ENCODE data around the gene STON1. TPM values are rescaled to one million over a fixed set of nuclear protein-coding genes. Genes with fewer than 3 reads are reported as not detected.
"Not testable (repeated sequence)": the region's sequence is repeated elsewhere in the genome, so short reads cannot be mapped to it uniquely, and the experiment has no call there.

STON1 gene
- total RNA-seq, 1 donor from 2014 or later: 1.8 TPM

GRCh38 chr2:48600917-48601316 is 71.0 kb downstream of the STON1 start:
- intact Hi-C loops (cut with micrococcal nuclease): no loop called here
- no peaks in the 10 kb centered on the region for H3K4me1 Mint-ChIP-seq
- ATAC-seq (ENCODE audit: low read depth) (no peak), DNase-seq (no peak)
- CTCF ChIA-PET: no interaction called here
- no peak overlapping the region for H3K27ac Mint-ChIP-seq
- no peaks in the 10 kb centered on the region for H3K9me3 Mint-ChIP-seq
- TF ChIP-seq, protein P1, sequence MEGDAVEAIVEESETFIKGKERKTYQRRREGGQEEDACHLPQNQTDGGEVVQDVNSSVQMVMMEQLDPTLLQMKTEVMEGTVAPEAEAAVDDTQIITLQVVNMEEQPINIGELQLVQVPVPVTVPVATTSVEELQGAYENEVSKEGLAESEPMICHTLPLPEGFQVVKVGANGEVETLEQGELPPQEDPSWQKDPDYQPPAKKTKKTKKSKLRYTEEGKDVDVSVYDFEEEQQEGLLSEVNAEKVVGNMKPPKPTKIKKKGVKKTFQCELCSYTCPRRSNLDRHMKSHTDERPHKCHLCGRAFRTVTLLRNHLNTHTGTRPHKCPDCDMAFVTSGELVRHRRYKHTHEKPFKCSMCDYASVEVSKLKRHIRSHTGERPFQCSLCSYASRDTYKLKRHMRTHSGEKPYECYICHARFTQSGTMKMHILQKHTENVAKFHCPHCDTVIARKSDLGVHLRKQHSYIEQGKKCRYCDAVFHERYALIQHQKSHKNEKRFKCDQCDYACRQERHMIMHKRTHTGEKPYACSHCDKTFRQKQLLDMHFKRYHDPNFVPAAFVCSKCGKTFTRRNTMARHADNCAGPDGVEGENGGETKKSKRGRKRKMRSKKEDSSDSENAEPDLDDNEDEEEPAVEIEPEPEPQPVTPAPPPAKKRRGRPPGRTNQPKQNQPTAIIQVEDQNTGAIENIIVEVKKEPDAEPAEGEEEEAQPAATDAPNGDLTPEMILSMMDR (IDR thresholded peaks at IDR 0.05): no peak
- POLR2A ChIA-PET: no interaction called here
- no peak overlapping the region for H3K4me3 Mint-ChIP-seq
- H3K27me3 Mint-ChIP-seq: peaks cover 5% of the 10 kb centered on the region
- no peaks in the 10 kb centered on the region for H3K36me3 Mint-ChIP-seq (ENCODE audit: low read depth)

DNA sequence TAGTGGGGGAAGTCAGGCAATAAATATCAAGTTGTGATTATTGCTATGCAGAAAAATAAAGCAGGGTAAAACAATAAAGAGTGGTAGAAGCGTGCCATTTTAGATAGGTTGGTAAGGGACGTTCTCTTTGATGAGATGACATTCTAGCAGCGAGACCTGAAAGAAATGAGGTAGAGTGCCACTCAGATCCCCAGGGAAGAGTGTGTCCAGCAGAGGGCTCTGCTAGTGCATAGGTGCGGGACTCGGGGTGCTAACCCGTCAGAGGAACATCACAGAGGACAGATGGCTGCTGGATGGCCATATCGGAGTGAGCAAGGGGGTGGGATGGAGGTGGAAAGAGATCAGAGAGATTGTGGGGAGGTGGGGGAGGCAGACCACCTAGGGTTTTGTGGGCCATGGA is 71.4 kb downstream of the STON1 start:
- H3K27ac Mint-ChIP-seq: no peak overlapping the region
- H3K9me3 Mint-ChIP-seq: no peaks in the 10 kb centered on the region
- no peaks in the 10 kb centered on the region for H3K4me1 Mint-ChIP-seq
- no peak for ATAC-seq (ENCODE audit: low read depth)
- no peak overlapping the region for H3K4me3 Mint-ChIP-seq
- ChIA-PET POLR2A (no interaction called here), CTCF (no interaction called here)
- no peak for DNase-seq
- TF ChIP-seq, protein P1 (IDR thresholded peaks at IDR 0.05): no peak
- no peaks in the 10 kb centered on the region for H3K36me3 Mint-ChIP-seq (ENCODE audit: low read depth)
- peaks cover 5% of the 10 kb centered on the region for H3K27me3 Mint-ChIP-seq
- intact Hi-C loops (cut with micrococcal nuclease): no loop called here

DNA sequence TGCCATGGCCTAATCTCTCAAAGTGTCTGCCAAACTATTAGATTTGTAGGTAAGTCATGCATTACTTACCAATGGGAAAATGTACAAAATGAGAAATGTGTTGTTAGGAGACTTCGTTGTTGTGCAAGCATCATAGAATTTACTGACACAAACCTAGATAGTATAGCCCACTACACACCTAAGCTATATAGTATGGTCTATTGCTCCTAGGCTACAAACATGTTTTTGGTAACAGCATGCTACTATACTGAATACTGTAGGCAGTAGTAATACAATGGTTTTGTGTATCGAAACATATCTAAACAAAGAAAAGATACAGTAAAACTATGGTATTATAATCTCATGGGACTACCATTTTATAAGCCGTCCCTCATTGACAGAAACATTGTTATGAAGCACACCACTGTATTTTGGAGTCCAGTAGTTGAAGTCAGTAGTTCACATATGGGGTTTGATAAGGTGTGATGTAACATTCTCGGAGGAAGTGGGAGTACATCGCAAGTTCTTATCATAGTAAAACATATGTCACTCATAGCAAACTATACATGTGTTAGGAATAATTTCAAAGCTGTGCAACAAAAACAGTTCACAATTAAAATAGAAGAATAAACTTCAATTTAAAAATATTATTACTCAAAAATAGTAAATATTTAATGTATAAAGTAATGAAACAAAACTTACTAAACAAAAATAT is 75.7 kb downstream of the STON1 start:
- DNase-seq: no peak
- H3K9me3 Mint-ChIP-seq: no peaks in the 10 kb centered on the region
- intact Hi-C loops (cut with micrococcal nuclease): no loop called here
- ChIA-PET POLR2A (no interaction called here), CTCF (no interaction called here)
- no peaks in the 10 kb centered on the region for H3K36me3 Mint-ChIP-seq (ENCODE audit: low read depth)
- no peaks in the 10 kb centered on the region for H3K4me1 Mint-ChIP-seq
- H3K27me3 Mint-ChIP-seq: peaks cover 7% of the 10 kb centered on the region
- no peak for ATAC-seq (ENCODE audit: low read depth)
- TF ChIP-seq, protein P1 (IDR thresholded peaks at IDR 0.05): no peak
- no peak overlapping the region for H3K27ac Mint-ChIP-seq
- H3K4me3 Mint-ChIP-seq: no peak overlapping the region

DNA sequence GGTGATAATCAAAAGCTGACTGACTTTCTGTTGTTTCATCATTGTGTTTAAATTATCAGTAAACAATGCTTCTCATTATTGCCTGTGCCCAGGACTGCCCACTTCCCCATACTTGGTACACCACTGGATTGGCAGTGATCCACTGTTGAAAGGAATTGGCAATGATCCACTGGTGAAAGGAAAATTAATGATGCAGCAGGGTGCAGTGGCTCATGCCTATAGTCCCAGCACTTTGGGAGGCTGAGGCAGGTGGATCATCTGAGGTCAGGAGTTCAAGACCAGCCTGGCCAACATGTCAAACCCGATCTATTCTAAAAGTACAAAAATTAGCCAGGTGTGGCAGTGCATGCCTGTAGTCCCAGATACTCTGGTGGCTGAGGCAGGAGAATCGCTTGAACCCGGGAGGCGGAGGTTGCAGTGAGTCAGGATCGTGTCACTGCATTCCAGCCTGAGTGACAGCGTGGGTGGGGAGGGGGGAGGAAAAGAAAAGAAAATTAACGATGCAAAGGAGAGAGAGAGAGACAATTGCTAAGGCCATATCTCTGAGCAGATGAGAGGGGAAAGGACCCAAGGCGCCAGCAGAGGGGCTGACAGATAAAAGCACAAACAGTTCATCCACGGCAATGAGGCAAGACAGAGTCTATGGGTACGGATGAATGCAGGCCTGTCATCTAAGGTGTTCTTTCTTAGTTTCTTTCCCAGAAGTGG is 77.5 kb downstream of the STON1 start:
- no peak overlapping the region for H3K27ac Mint-ChIP-seq
- H3K4me1 Mint-ChIP-seq: no peaks in the 10 kb centered on the region
- POLR2A ChIA-PET: no interaction called here

GRCh38 chr2:48613211-48613610 is 83.3 kb downstream of the STON1 start:
- intact Hi-C loops (cut with micrococcal nuclease): no loop called here
- Mint-ChIP-seq H3K27ac (no peak overlapping the region), H3K4me3 (no peak overlapping the region), H3K4me1 (no peaks in the 10 kb centered on the region), H3K36me3 (ENCODE audit: low read depth) (no peaks in the 10 kb centered on the region), H3K9me3 (peaks cover 6% of the 10 kb centered on the region), H3K27me3 (peaks cover 12% of the 10 kb centered on the region)
- TF ChIP-seq, protein P1 (IDR thresholded peaks at IDR 0.05): no peak
- CTCF ChIA-PET: no interaction called here
- POLR2A ChIA-PET: no interaction called here
- ATAC-seq (ENCODE audit: low read depth): no peak
- no peak for DNase-seq

More for the DNA sequence above, 77.5 kb downstream of the STON1 start:
- Mint-ChIP-seq H3K9me3 (no peaks in the 10 kb centered on the region), H3K36me3 (ENCODE audit: low read depth) (no peaks in the 10 kb centered on the region), H3K4me3 (no peak overlapping the region), H3K27me3 (peaks cover 11% of the 10 kb centered on the region)
- TF ChIP-seq, protein P1 (IDR thresholded peaks at IDR 0.05): no peak
- no peak for DNase-seq
- CTCF ChIA-PET: no interaction called here
- intact Hi-C loops (cut with micrococcal nuclease): no loop called here
- no peak for ATAC-seq (ENCODE audit: low read depth)

DNA sequence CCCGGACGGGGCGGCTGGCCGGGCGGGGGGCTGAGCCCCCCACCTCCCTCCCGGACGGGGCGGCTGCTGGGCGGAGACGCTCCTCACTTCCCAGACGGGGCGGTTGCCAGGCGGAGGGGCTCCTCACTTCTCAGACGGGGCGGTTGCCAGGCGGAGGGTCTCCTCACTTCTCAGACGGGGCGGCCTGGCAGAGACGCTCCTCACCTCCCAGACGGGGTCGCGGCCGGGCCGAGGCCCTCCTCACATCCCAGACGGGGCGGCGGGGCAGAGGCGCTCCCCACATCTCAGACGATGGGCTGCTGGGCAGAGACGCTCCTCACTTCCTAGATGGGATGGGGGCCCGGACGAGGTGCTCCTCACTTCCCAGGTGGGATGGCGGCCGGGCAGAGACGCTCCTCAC is 84.6 kb downstream of the STON1 start:
- CTCF ChIA-PET; H3K4me3 Mint-ChIP-seq; DNase-seq; ATAC-seq (ENCODE audit: low read depth); H3K9me3 Mint-ChIP-seq; H3K36me3 Mint-ChIP-seq (ENCODE audit: low read depth); H3K27ac Mint-ChIP-seq; intact Hi-C loops (cut with micrococcal nuclease); POLR2A ChIA-PET; H3K4me1 Mint-ChIP-seq: not testable (repeated sequence)
- H3K27me3 Mint-ChIP-seq: peaks cover 16% of the 10 kb centered on the region

Measured in activated B cell treated with CpG ODN at 0.5 μM for 24 hours (primary cell).